Kidney epithelial cell (primary cell): Measurements from ENCODE around the gene FAF1. TPM values are rescaled to one million over a fixed set of nuclear protein-coding genes. Genes with fewer than 3 reads are reported as not detected.
"Not testable (repeated sequence)": the region's sequence is repeated elsewhere in the genome, so short reads cannot be mapped to it uniquely, and the experiment has no call there.

Experiments used
- DNase-seq: peaks from one replicate; pipeline ENCODE4 v3.0.0-alpha.2; 2010; ENCODE audit warnings: low read depth
- H3K27me3 ChIP-seq: 2 replicates; pipeline ENCODE4 v1.6.0; 2011; ENCODE audit warnings: low read length; ENCODE audit not compliant: control insufficient read depth, insufficient read depth
- H3K36me3 ChIP-seq: 2 replicates; pipeline ENCODE4 v1.5.1; 2011; ENCODE audit warnings: low read length; ENCODE audit not compliant: control insufficient read depth, insufficient read depth
- H3K4me3 ChIP-seq: 2 replicates; pipeline ENCODE4 v1.5.1; 2011; ENCODE audit warnings: low read depth, mild to moderate bottlenecking, control low read depth, low read length
- CTCF ChIP-seq: IDR thresholded peaks from 2 replicates; pipeline ENCODE4 v1.5.1; 2011; ENCODE audit warnings: mild to moderate bottlenecking, moderate library complexity, low read length, control low read depth, inconsistent platforms; ENCODE audit not compliant: insufficient read depth, poor library complexity, severe bottlenecking
- total RNA-seq: library from RNA; depleted of rRNA; stranded (reverse); fragments of >200 nt; gene quantifications from 2 replicates; pipeline ENCODE4 v1.2.3, GENCODE V29; 2015

FAF1 gene
- total RNA-seq, 1 donor from 2014 or later, result 57.8 TPM

- H3K4me3 ChIP-seq, result no peak overlapping the region
- no peaks in the 10 kb centered on the region for H3K36me3 ChIP-seq
- no peaks in the 10 kb centered on the region for H3K27me3 ChIP-seq
- DNase-seq, result no peak
- TF ChIP-seq CTCF, result no peak
These were observed 132.5 kb downstream of the FAF1 start for GRCh38 chr1:50827546-50827945.

GRCh38 chr1:50826792-50827191 is 133.3 kb downstream of the FAF1 start:
- not testable (repeated sequence) for H3K27me3 ChIP-seq, H3K36me3 ChIP-seq, DNase-seq, H3K4me3 ChIP-seq

GRCh38 chr1:50822035-50822776 is 137.9 kb downstream of the FAF1 start:
- DNase-seq, result no peak
- TF ChIP-seq CTCF, result no peak
- no peaks in the 10 kb centered on the region for H3K27me3 ChIP-seq
- no peaks in the 10 kb centered on the region for H3K36me3 ChIP-seq
- no peak overlapping the region for H3K4me3 ChIP-seq

- no peaks in the 10 kb centered on the region for H3K36me3 ChIP-seq
- no peak for DNase-seq
- no peak overlapping the region for H3K4me3 ChIP-seq
- no peak for TF ChIP-seq CTCF
- no peaks in the 10 kb centered on the region for H3K27me3 ChIP-seq
These were observed 139.5 kb downstream of the FAF1 start for GRCh38 chr1:50820545-50820944.

GRCh38 chr1:50812346-50812745 is 147.7 kb downstream of the FAF1 start:
- DNase-seq, result no peak
- TF ChIP-seq CTCF, result no peak
- Histone ChIP-seq H3K27me3 (no peaks in the 10 kb centered on the region), H3K36me3 (no peaks in the 10 kb centered on the region), H3K4me3 (no peak overlapping the region)

- Histone ChIP-seq H3K4me3 (no peak overlapping the region), H3K27me3 (no peaks in the 10 kb centered on the region), H3K36me3 (no peaks in the 10 kb centered on the region)
- no peak for DNase-seq
- no peak for TF ChIP-seq CTCF
These were observed 151.8 kb downstream of the FAF1 start for GRCh38 chr1:50808296-50808695.
